ENCODE data around the gene RAD51B. TPM values are rescaled to one million over a fixed set of nuclear protein-coding genes. Genes with fewer than 3 reads are reported as not detected.

The RAD51B gene
- total RNA-seq, 1 experiment from 2014 or later, result 20.0 TPM

DNA sequence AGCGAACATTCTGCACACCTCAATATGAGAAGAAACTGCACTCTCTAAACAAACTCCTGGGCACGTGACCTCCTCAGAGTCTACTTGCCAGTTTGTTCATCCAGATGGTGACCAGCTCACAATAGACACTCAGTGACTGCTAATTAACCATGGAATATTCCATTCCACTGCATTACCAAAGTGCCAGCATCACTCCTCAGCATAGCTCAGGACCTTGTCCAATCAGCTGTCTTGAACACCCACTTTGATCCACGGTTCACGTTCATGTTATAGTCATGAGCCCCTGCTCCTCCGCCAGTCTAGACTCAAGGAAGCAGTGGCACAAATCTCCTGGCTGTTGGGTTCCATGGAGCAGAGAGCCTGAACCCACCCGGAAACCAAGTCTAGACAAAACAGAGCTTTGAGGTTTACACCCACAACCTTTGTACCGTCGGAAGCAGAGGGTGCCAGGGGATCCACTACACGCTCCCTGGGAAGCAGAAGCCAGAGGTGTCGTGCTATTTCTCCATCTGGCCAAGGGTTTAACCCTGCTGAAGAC is 688.0 kb downstream of the RAD51B start:
- DNase-seq (ENCODE audit: low read depth, low spot score) (no peak), ATAC-seq (no peak)
- Histone ChIP-seq H3K36me3 (ENCODE audit: control insufficient read depth in 1 of 2, insufficient read depth in 2 of 2, low read length in 2 of 2) (no peaks in the 10 kb centered on the region), H3K4me2 (ENCODE audit: low read length) (no peak overlapping the region), H3K4me3 (replicated peaks in 1 of 2; ENCODE audit: low read depth in 1 of 2, low read length in 2 of 2) (no peak overlapping the region), H3K9me2 (ENCODE audit: insufficient read depth) (no peaks in the 10 kb centered on the region), H2AFZ (ENCODE audit: low read depth, low read length, poor library complexity, severe bottlenecking) (no peak overlapping the region), H3K27me3 (ENCODE audit: insufficient read depth, low read length) (no peaks in the 10 kb centered on the region), H3K79me2 (ENCODE audit: insufficient read depth, low read length) (no peaks in the 10 kb centered on the region), H3K9me3 (ENCODE audit: control insufficient read depth in 1 of 2, insufficient read depth in 1 of 2, low read depth in 1 of 2, low read length in 2 of 2) (no peaks in the 10 kb centered on the region), H3K27ac (ENCODE audit: low read depth, low read length) (no peak overlapping the region), H3K4me1 (ENCODE audit: control insufficient read depth in 1 of 2, insufficient read depth in 2 of 2, low read length in 2 of 2) (peaks cover 33 to 42% of the 10 kb centered on the region in 2 experiments), H4K20me1 (ENCODE audit: insufficient read depth) (no peaks in the 10 kb centered on the region), H3K9ac (ENCODE audit: low read length) (no peak overlapping the region)
- POLR2A ChIA-PET, result interaction anchor here (1.7 kb wide), 1 partner anchor 10 kb away, joined by 3 read pairs; no protein-coding TSS in a partner anchor
- intact Hi-C loops (cut with micrococcal nuclease), result no loop called here
- BruUV-seq (replicated peaks), result no TSS peak
- TF ChIP-seq SP1 (IDR thresholded peaks at IDR 0.05; ENCODE audit: low read depth) (no peak), SIN3A (IDR thresholded peaks at IDR 0.05; ENCODE audit: low read depth) (no peak), POLR2AphosphoS5 (IDR thresholded peaks at IDR 0.05; ENCODE audit: low read depth, low read length) (no peak), POLR2A (IDR thresholded peaks at IDR 0.05; ENCODE audit: borderline replicate concordance, extremely low read depth, insufficient read depth, insufficient read length) (no peak), JUND (IDR thresholded peaks at IDR 0.05) (no peak), EGR1 (IDR thresholded peaks at IDR 0.05; ENCODE audit: low read depth) (no peak), EZH2 (IDR thresholded peaks at IDR 0.05) (no peak), REST (IDR thresholded peaks at IDR 0.05; ENCODE audit: low read depth) (no peak), ZFX (IDR thresholded peaks at IDR 0.05) (no peak), RAD21 (IDR thresholded peaks at IDR 0.05; ENCODE audit: low read depth) (no peak), CEBPB (IDR thresholded peaks at IDR 0.05; ENCODE audit: low read depth) (no peak), CTCF (IDR thresholded peaks at IDR 0.05 in 2 of 3, conservative IDR thresholded peaks at IDR 0.05 in 1 of 3; ENCODE audit: borderline replicate concordance in 1 of 3, insufficient read depth in 1 of 3, low read depth in 2 of 3, low read length in 2 of 3) (no peak), YY1 (IDR thresholded peaks at IDR 0.05; ENCODE audit: extremely low read depth, insufficient replicate concordance, low read depth, low read length) (no peak), CBX3 (IDR thresholded peaks at IDR 0.05; ENCODE audit: low read depth) (no peak), EZH2phosphoT487 (IDR thresholded peaks at IDR 0.05; ENCODE audit: borderline replicate concordance) (no peak), TCF7L2 (IDR thresholded peaks at IDR 0.05; ENCODE audit: borderline replicate concordance, extremely low read depth, insufficient read depth, insufficient read length) (no peak)
- TF ChIP-seq, protein P1, sequence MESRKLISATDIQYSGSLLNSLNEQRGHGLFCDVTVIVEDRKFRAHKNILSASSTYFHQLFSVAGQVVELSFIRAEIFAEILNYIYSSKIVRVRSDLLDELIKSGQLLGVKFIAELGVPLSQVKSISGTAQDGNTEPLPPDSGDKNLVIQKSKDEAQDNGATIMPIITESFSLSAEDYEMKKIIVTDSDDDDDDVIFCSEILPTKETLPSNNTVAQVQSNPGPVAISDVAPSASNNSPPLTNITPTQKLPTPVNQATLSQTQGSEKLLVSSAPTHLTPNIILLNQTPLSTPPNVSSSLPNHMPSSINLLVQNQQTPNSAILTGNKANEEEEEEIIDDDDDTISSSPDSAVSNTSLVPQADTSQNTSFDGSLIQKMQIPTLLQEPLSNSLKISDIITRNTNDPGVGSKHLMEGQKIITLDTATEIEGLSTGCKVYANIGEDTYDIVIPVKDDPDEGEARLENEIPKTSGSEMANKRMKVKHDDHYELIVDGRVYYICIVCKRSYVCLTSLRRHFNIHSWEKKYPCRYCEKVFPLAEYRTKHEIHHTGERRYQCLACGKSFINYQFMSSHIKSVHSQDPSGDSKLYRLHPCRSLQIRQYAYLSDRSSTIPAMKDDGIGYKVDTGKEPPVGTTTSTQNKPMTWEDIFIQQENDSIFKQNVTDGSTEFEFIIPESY (IDR thresholded peaks at IDR 0.05; ENCODE audit: extremely low read depth, insufficient replicate concordance, low read length), result no peak
- TF ChIP-seq, protein P2, sequence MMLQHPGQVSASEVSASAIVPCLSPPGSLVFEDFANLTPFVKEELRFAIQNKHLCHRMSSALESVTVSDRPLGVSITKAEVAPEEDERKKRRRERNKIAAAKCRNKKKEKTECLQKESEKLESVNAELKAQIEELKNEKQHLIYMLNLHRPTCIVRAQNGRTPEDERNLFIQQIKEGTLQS (IDR thresholded peaks at IDR 0.05), result no peak
- RAD21 ChIA-PET (ENCODE audit: low non-redundant PET in 1 of 2, low total read pairs in 2 of 2, uncharacterized antibody in 2 of 2, unreplicated experiment in 2 of 2), result no interaction called here
- CTCF ChIA-PET, result no interaction called here

Measured in HCT116 (cell line).